ENCODE data around the gene CHGA. TPM values are rescaled to one million over a fixed set of nuclear protein-coding genes. Genes with fewer than 3 reads are reported as not detected.

Gene CHGA
- total and polyA plus RNA-seq, 2 experiments from 2014 or later, result 40.5 to 61.3 TPM

- Histone ChIP-seq H3K36me3 (replicated peaks; ENCODE audit: insufficient read depth, low read depth) (no peaks in the 10 kb centered on the region), H2AFZ (no peak overlapping the region), H3K27me3 (peaks cover 36% of the 10 kb centered on the region), H3K4me2 (no peak overlapping the region), H3K79me2 (no peaks in the 10 kb centered on the region), H3K27ac (no peak overlapping the region), H3K9me2 (replicated peaks; ENCODE audit: insufficient read depth) (no peaks in the 10 kb centered on the region), H3K9me3 (ENCODE audit: low read depth) (no peaks in the 10 kb centered on the region), H3K4me3 (no peak overlapping the region), H4K20me1 (ENCODE audit: insufficient read depth, poor library complexity, severe bottlenecking) (no peaks in the 10 kb centered on the region), H3K4me1 (ENCODE audit: insufficient read depth) (no peaks in the 10 kb centered on the region)
- WGBS (ENCODE audit: low lambda C conversion rate, missing lambda C conversion rate), result 50% methylated on average over 5 of the region's 5 CpGs
- TF ChIP-seq EZH2phosphoT487 (IDR thresholded peaks at IDR 0.05; ENCODE audit: low read depth, severe bottlenecking, unreplicated experiment) (no peak), CTCF (IDR thresholded peaks at IDR 0.05; ENCODE audit: poor library complexity) (no peak), EZH2 (IDR thresholded peaks at IDR 0.05; ENCODE audit: borderline replicate concordance) (no peak)
- no peak for DNase-seq (ENCODE audit: low spot score)
Measured at GRCh38 chr14:92924247-92924646, 1.3 kb downstream of the CHGA start.

DNA sequence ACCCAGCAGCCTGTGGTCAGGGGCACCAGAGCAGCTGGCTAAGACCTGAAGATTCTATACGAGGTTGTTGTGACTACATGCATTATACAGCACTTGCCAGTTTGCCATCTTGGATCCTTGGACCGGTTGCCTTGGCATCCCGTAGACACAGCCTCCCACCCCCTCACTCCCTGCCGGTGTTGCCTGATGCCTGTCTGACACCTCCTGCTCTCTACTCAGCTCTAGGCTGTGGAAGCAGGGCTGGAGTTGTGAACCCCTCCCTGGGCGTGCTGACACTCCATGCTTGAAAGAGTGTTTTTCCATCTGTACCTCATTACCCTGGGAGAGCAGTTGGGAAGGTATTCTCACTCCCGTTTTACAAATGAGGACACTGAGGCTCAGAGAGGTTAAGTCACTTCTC lies 2.5 kb downstream of the CHGA start:
- Histone ChIP-seq H3K4me3 (no peak overlapping the region), H3K4me2 (no peak overlapping the region), H3K27ac (no peak overlapping the region), H4K20me1 (ENCODE audit: insufficient read depth, poor library complexity, severe bottlenecking) (no peaks in the 10 kb centered on the region), H3K79me2 (no peaks in the 10 kb centered on the region), H3K9me3 (ENCODE audit: low read depth) (no peaks in the 10 kb centered on the region), H3K9me2 (replicated peaks; ENCODE audit: insufficient read depth) (no peaks in the 10 kb centered on the region), H3K36me3 (replicated peaks; ENCODE audit: insufficient read depth, low read depth) (no peaks in the 10 kb centered on the region), H2AFZ (no peak overlapping the region), H3K4me1 (ENCODE audit: insufficient read depth) (no peaks in the 10 kb centered on the region), H3K27me3 (peaks cover 36% of the 10 kb centered on the region)
- whole genome bisulfite sequencing (ENCODE audit: low lambda C conversion rate, missing lambda C conversion rate), result 56% methylated on average over 6 of the region's 6 CpGs
- no peak for DNase-seq (ENCODE audit: low spot score)
- TF ChIP-seq EZH2phosphoT487 (IDR thresholded peaks at IDR 0.05; ENCODE audit: low read depth, severe bottlenecking, unreplicated experiment) (no peak), EZH2 (IDR thresholded peaks at IDR 0.05; ENCODE audit: borderline replicate concordance) (no peak), CTCF (IDR thresholded peaks at IDR 0.05; ENCODE audit: poor library complexity) (no peak)

DNA sequence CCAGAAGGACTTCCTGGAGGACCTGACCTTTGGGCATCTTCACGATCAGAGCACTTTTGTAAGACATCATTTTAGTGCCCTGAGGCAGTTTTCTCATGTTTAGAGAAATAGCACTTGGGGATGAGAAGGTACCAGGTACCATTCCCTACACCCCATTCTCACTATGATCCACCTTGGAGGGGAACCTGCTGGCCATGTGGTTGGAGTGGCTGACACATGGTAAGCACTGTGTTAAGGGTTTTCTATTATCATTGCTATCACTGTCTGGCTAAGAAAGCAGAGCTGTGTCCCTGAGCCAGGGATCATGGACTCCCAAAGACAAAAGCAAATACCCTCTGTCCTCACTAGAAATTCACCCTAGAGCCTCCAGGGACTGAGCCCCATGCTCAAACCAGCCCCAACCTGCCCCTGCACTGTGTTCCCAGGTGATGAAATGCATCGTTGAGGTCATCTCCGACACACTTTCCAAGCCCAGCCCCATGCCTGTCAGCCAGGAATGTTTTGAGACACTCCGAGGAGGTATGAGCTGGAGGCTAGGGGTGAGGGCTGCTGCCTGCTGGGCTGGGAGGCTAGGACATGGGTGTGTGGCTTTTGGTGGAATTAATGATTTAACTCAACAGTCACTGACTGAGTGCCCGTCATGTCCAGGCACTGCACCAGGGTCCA lies 3.4 kb downstream of the CHGA start:
- no peak for DNase-seq (ENCODE audit: low spot score)
- no peaks in the 10 kb centered on the region for H3K4me1 ChIP-seq (ENCODE audit: insufficient read depth)
- no peaks in the 10 kb centered on the region for H3K36me3 ChIP-seq (replicated peaks; ENCODE audit: insufficient read depth, low read depth)
- WGBS (ENCODE audit: low lambda C conversion rate, missing lambda C conversion rate), result 78% methylated on average over 5 of the region's 5 CpGs
- H3K4me3 ChIP-seq, result no peak overlapping the region
- H2AFZ ChIP-seq, result no peak overlapping the region
- H3K27me3 ChIP-seq, result peaks cover 31% of the 10 kb centered on the region
- no peaks in the 10 kb centered on the region for H3K9me2 ChIP-seq (replicated peaks; ENCODE audit: insufficient read depth)
- TF ChIP-seq EZH2phosphoT487 (IDR thresholded peaks at IDR 0.05; ENCODE audit: low read depth, severe bottlenecking, unreplicated experiment), result no peak
- TF ChIP-seq CTCF (IDR thresholded peaks at IDR 0.05; ENCODE audit: poor library complexity), result no peak
- no peak for TF ChIP-seq EZH2 (IDR thresholded peaks at IDR 0.05; ENCODE audit: borderline replicate concordance)
- H3K79me2 ChIP-seq, result no peaks in the 10 kb centered on the region
- no peaks in the 10 kb centered on the region for H3K9me3 ChIP-seq (ENCODE audit: low read depth)
- H3K27ac ChIP-seq, result no peak overlapping the region
- H4K20me1 ChIP-seq (ENCODE audit: insufficient read depth, poor library complexity, severe bottlenecking), result no peaks in the 10 kb centered on the region
- H3K4me2 ChIP-seq, result no peak overlapping the region

All from hepatocyte (in vitro differentiated cells).